ENCODE data around the gene KDM5B.
A peak's percentile ranks its signal among the peaks of the same experiment; 100 is the strongest.

KDM5B gene

GRCh38 chr1:202807926-202808757, at the start of gene KDM5B:
TSS of gene KDM5B (minus strand) at chr1:202808421. CDS start at chr1:202808305, 116 bp downstream.
- H3K4me3 ChIP-seq (ENCODE audit: control insufficient read depth, low read depth, low read length): peak within 1 kb of the TSS; percentile 96
- TF ChIP-seq CTCF (IDR thresholded peaks at IDR 0.05; ENCODE audit: control insufficient read depth, insufficient read depth, low read depth, low read length, missing control alignments): no peak
- DNase-seq (ENCODE audit: low read depth): peak; percentile 49

GRCh38 chr1:202857136-202857610, 49.0 kb upstream of the KDM5B start:
- TF ChIP-seq CTCF (IDR thresholded peaks at IDR 0.05; ENCODE audit: control insufficient read depth, insufficient read depth, low read depth, low read length, missing control alignments): no peak
- no peak overlapping the region for H3K4me3 ChIP-seq (ENCODE audit: control insufficient read depth, low read depth, low read length)
- no peak for DNase-seq (ENCODE audit: low read depth)

GRCh38 chr1:202856014-202856413, 47.8 kb upstream of the KDM5B start:
- no peak for DNase-seq (ENCODE audit: low read depth)
- H3K4me3 ChIP-seq (ENCODE audit: control insufficient read depth, low read depth, low read length): no peak overlapping the region
- no peak for TF ChIP-seq CTCF (IDR thresholded peaks at IDR 0.05; ENCODE audit: control insufficient read depth, insufficient read depth, low read depth, low read length, missing control alignments)

- DNase-seq (ENCODE audit: low read depth): no peak
- no peak overlapping the region for H3K4me3 ChIP-seq (ENCODE audit: control insufficient read depth, low read depth, low read length)
- no peak for TF ChIP-seq CTCF (IDR thresholded peaks at IDR 0.05; ENCODE audit: control insufficient read depth, insufficient read depth, low read depth, low read length, missing control alignments)
Measured at GRCh38 chr1:202854787-202855186, 46.6 kb upstream of the KDM5B start.

- H3K4me3 ChIP-seq (ENCODE audit: control insufficient read depth, low read depth, low read length): no peak overlapping the region
- peak; percentile 72 for TF ChIP-seq CTCF (IDR thresholded peaks at IDR 0.05; ENCODE audit: control insufficient read depth, insufficient read depth, low read depth, low read length, missing control alignments)
- DNase-seq (ENCODE audit: low read depth): peak; percentile 16
Measured at GRCh38 chr1:202852163-202852904, 44.1 kb upstream of the KDM5B start.

GRCh38 chr1:202850593-202851362, 42.6 kb upstream of the KDM5B start:
- H3K4me3 ChIP-seq (ENCODE audit: control insufficient read depth, low read depth, low read length): no peak overlapping the region
- no peak for DNase-seq (ENCODE audit: low read depth)
- TF ChIP-seq CTCF (IDR thresholded peaks at IDR 0.05; ENCODE audit: control insufficient read depth, insufficient read depth, low read depth, low read length, missing control alignments): no peak

All from AG09309 (cell line).